Vagina (tissue), 2 donors: Measurements from ENCODE around the gene PRUNE1.

Experiments
- POLR2AphosphoS5 ChIP-seq, 2 donors: sonication (generic); formaldehyde crosslinking; IDR thresholded peaks; one replicate each; pipeline ENCODE4 v1.9.0; 2017; ENCODE audit warnings: antibody characterized with exemption in 2 of 2, mild to moderate bottlenecking in 2 of 2, low read depth in 1 of 2; ENCODE audit not compliant: insufficient read depth in 1 of 2
- TF ChIP-seq, protein P1 (sequence below), 3 experiments: fragments of 450-650 bp in 2 of 3; fragments of 200-600 bp in 1 of 3; sonication (generic) in 1 of 3; IDR thresholded peaks; one replicate each; pipeline ENCODE4 v1.5.1; 2017 to 2019; ENCODE audit warnings: antibody characterized with exemption in 3 of 3, mild to moderate bottlenecking in 2 of 3, moderate library complexity in 2 of 3

- peak; percentile 93 to 94 for TF ChIP-seq POLR2AphosphoS5 (IDR thresholded peaks at IDR 0.05; ENCODE audit: insufficient read depth in 1 of 2, low read depth in 1 of 2)
- TF ChIP-seq, protein P1, sequence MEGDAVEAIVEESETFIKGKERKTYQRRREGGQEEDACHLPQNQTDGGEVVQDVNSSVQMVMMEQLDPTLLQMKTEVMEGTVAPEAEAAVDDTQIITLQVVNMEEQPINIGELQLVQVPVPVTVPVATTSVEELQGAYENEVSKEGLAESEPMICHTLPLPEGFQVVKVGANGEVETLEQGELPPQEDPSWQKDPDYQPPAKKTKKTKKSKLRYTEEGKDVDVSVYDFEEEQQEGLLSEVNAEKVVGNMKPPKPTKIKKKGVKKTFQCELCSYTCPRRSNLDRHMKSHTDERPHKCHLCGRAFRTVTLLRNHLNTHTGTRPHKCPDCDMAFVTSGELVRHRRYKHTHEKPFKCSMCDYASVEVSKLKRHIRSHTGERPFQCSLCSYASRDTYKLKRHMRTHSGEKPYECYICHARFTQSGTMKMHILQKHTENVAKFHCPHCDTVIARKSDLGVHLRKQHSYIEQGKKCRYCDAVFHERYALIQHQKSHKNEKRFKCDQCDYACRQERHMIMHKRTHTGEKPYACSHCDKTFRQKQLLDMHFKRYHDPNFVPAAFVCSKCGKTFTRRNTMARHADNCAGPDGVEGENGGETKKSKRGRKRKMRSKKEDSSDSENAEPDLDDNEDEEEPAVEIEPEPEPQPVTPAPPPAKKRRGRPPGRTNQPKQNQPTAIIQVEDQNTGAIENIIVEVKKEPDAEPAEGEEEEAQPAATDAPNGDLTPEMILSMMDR (IDR thresholded peaks at IDR 0.05): no peak
Observed at GRCh38 chr1:151008244-151009205, at the start of gene PRUNE1.
